Mesenchymal stem cell (in vitro differentiated cells and primary cell): ENCODE data around the gene SIRPG.

ENCODE experiments used
- DNase-seq: peaks from one replicate; pipeline ENCODE4 v3.0.0-alpha.2; 2013
- H2AFZ ChIP-seq: one replicate; pipeline ENCODE4 v1.6.1; 2013; ENCODE audit warnings: low read depth, mild to moderate bottlenecking, control low read depth, inconsistent platforms, low read length, moderate library complexity
- H2AK5ac ChIP-seq: 2 replicates; pipeline ENCODE4 v1.6.1; 2013; ENCODE audit warnings: low read length, moderate library complexity, mild to moderate bottlenecking, inconsistent platforms; ENCODE audit not compliant: severe bottlenecking
- H2BK120ac ChIP-seq: one replicate; pipeline ENCODE4 v1.6.1; 2013; ENCODE audit warnings: low read depth, mild to moderate bottlenecking, inconsistent platforms, low read length, moderate library complexity
- H2BK12ac ChIP-seq, 2 experiments: one replicate each; pipeline ENCODE4 v1.6.1; 2013; ENCODE audit warnings: inconsistent platforms in 2 of 2, low read length in 2 of 2, mild to moderate bottlenecking in 2 of 2, moderate library complexity in 2 of 2, control low read depth in 1 of 2
- H2BK15ac ChIP-seq: one replicate; pipeline ENCODE4 v1.6.1; 2013; ENCODE audit warnings: mild to moderate bottlenecking, low read depth, inconsistent platforms; ENCODE audit not compliant: poor library complexity, severe bottlenecking
- H2BK5ac ChIP-seq: 2 replicates; pipeline ENCODE4 v1.6.1; 2013; ENCODE audit warnings: low read depth, mild to moderate bottlenecking, low read length, control low read depth, inconsistent platforms; ENCODE audit not compliant: poor library complexity, severe bottlenecking
- H3K14ac ChIP-seq, 2 experiments: one replicate each; pipeline ENCODE4 v1.6.1; 2013; ENCODE audit warnings: inconsistent platforms in 2 of 2, low read length in 2 of 2, control low read depth in 1 of 2, mild to moderate bottlenecking in 1 of 2, moderate library complexity in 1 of 2
- H3K18ac ChIP-seq, 2 experiments: one replicate each; pipeline ENCODE4 v1.6.1; 2013; ENCODE audit warnings: inconsistent platforms in 2 of 2, low read length in 2 of 2, control low read depth in 1 of 2, low read depth in 1 of 2, mild to moderate bottlenecking in 1 of 2
- H3K23ac ChIP-seq, 2 experiments: one replicate each; pipeline ENCODE4 v1.6.1; 2013; ENCODE audit warnings: inconsistent platforms in 2 of 2, low read length in 2 of 2, mild to moderate bottlenecking in 2 of 2, moderate library complexity in 2 of 2, control low read depth in 1 of 2
- H3K27ac ChIP-seq: 2 replicates; pipeline ENCODE4 v1.5.1; 2013; ENCODE audit warnings: mild to moderate bottlenecking, moderate library complexity, low read length, control low read depth, inconsistent platforms; ENCODE audit not compliant: poor library complexity, severe bottlenecking
- H3K27me3 ChIP-seq, 2 experiments: 2 replicates each; pipeline versions ENCODE4 v1.6.1 to v1.7.0; 2013; ENCODE audit warnings: low read length in 2 of 2, mild to moderate bottlenecking in 2 of 2, moderate library complexity in 2 of 2, control low read depth in 1 of 2, inconsistent platforms in 1 of 2; ENCODE audit not compliant: control insufficient read depth in 1 of 2, insufficient read depth in 1 of 2
- H3K36me3 ChIP-seq, 2 experiments: 2 replicates each; pipeline versions ENCODE4 v1.6.1 to v1.7.0; 2013; ENCODE audit warnings: low read length in 2 of 2, control low read depth in 1 of 2, inconsistent platforms in 1 of 2, low read depth in 1 of 2, mild to moderate bottlenecking in 1 of 2; ENCODE audit not compliant: insufficient read depth in 2 of 2, control insufficient read depth in 1 of 2
- H3K4ac ChIP-seq, 2 experiments: one replicate each; pipeline ENCODE4 v1.6.1; 2013; ENCODE audit warnings: inconsistent platforms in 2 of 2, low read length in 2 of 2, mild to moderate bottlenecking in 2 of 2, moderate library complexity in 2 of 2, control low read depth in 1 of 2, low read depth in 1 of 2
- H3K4me1 ChIP-seq: 2 replicates; pipeline ENCODE4 v1.6.1; 2013; ENCODE audit warnings: low read depth, low read length, control low read depth; ENCODE audit not compliant: control insufficient read depth, insufficient read depth
- H3K4me2 ChIP-seq: 2 replicates; pipeline ENCODE4 v1.6.1; 2013; ENCODE audit warnings: low read length, mild to moderate bottlenecking, inconsistent platforms; ENCODE audit not compliant: poor library complexity, severe bottlenecking
- H3K4me3 ChIP-seq, 2 experiments: 2 replicates each; pipeline versions ENCODE4 v1.5.1 to v1.7.0; 2013; ENCODE audit warnings: low read length in 2 of 2, mild to moderate bottlenecking in 2 of 2, control low read depth in 1 of 2, low read depth in 1 of 2; ENCODE audit not compliant: insufficient read depth in 1 of 2
- H3K79me1 ChIP-seq: replicated peaks from 2 replicates; pipeline ENCODE4 v1.6.1; 2013; ENCODE audit warnings: mild to moderate bottlenecking, control low read depth, low read length, inconsistent platforms; ENCODE audit not compliant: poor library complexity, severe bottlenecking
- H3K9ac ChIP-seq: 2 replicates; pipeline ENCODE4 v1.7.0; 2013; ENCODE audit warnings: mild to moderate bottlenecking, low read length, moderate library complexity
- H3K9me3 ChIP-seq: 2 replicates; pipeline ENCODE4 v1.7.0; 2013; ENCODE audit warnings: mild to moderate bottlenecking, low read length; ENCODE audit not compliant: control insufficient read depth
- H4K8ac ChIP-seq: one replicate; pipeline ENCODE4 v1.6.1; 2013; ENCODE audit warnings: inconsistent platforms, mild to moderate bottlenecking, low read length, moderate library complexity
- H4K91ac ChIP-seq: one replicate; pipeline ENCODE4 v1.6.1; 2013; ENCODE audit warnings: mild to moderate bottlenecking, low read length, inconsistent platforms
- WGBS: methylation state at CpG from one replicate; pipeline ENCODE4 v1.1.7; 2013; ENCODE audit warnings: mixed read lengths; 5-methylcytosine and 5-hydroxymethylcytosine counted together

SIRPG gene

GRCh38 chr20:1702328-1702727, 44.7 kb upstream of the SIRPG start:
- no peaks in the 10 kb centered on the region for H3K9me3 ChIP-seq
- no peak overlapping the region for H3K4me2 ChIP-seq
- H3K14ac ChIP-seq = no peak overlapping the region
- H3K79me1 ChIP-seq = no peaks in the 10 kb centered on the region
- H2BK120ac ChIP-seq = no peak overlapping the region
- no peak overlapping the region for H2AK5ac ChIP-seq
- no peak overlapping the region for H4K8ac ChIP-seq
- no peak for DNase-seq
- H2AFZ ChIP-seq = no peak overlapping the region
- no peak overlapping the region for H2BK5ac ChIP-seq
- H3K4me3 ChIP-seq = no peak overlapping the region
- no peaks in the 10 kb centered on the region for H3K4me1 ChIP-seq
- H2BK15ac ChIP-seq = no peak overlapping the region
- no peak overlapping the region for H4K91ac ChIP-seq
- H3K18ac ChIP-seq = no peak overlapping the region
- H3K23ac ChIP-seq = no peak overlapping the region
- 60% methylated on average over 2 of the region's 2 CpGs for WGBS
- H3K36me3 ChIP-seq = no peaks in the 10 kb centered on the region
- H3K4ac ChIP-seq = no peak overlapping the region
- no peak overlapping the region for H2BK12ac ChIP-seq
- peaks cover 0 to 23% of the 10 kb centered on the region in 2 experiments for H3K27me3 ChIP-seq
- no peak overlapping the region for H3K9ac ChIP-seq
- H3K27ac ChIP-seq = no peak overlapping the region

DNA sequence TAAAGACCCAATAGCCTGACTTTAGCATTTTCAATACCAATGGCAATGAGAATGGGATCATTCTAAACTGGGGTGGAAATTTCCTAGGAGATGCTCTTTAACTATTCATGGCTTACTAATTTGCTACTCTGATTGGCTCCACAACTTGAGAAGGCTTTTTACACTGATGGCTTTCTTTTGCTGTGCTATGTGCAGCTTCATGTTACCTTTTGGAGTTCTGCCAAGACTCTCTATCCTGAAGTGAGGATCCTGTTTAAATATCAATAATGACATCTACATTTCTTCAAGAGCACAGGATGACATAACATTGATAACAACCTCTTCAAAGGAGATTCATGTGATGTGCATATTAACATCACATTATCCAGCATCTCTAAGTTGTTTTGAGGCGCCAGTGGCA, 43.4 kb upstream of the SIRPG start:
- no peak overlapping the region for H2BK15ac ChIP-seq
- no peak overlapping the region for H2BK12ac ChIP-seq
- H2BK120ac ChIP-seq = no peak overlapping the region
- H3K79me1 ChIP-seq = no peaks in the 10 kb centered on the region
- H3K4ac ChIP-seq = no peak overlapping the region
- no peaks in the 10 kb centered on the region for H3K4me1 ChIP-seq
- peaks cover 0 to 23% of the 10 kb centered on the region in 2 experiments for H3K27me3 ChIP-seq
- no peak overlapping the region for H2AK5ac ChIP-seq
- DNase-seq = no peak
- no peak overlapping the region for H3K9ac ChIP-seq
- no peak overlapping the region for H3K18ac ChIP-seq
- no peak overlapping the region for H2BK5ac ChIP-seq
- no peaks in the 10 kb centered on the region for H3K9me3 ChIP-seq
- H3K4me3 ChIP-seq = no peak overlapping the region
- no peak overlapping the region for H3K27ac ChIP-seq
- no peak overlapping the region for H3K23ac ChIP-seq
- H4K91ac ChIP-seq = no peak overlapping the region
- 56% methylated on average over 1 of the region's 1 CpG for WGBS
- no peak overlapping the region for H3K4me2 ChIP-seq
- H3K36me3 ChIP-seq = no peaks in the 10 kb centered on the region
- no peak overlapping the region for H2AFZ ChIP-seq
- no peak overlapping the region for H3K14ac ChIP-seq
- H4K8ac ChIP-seq = no peak overlapping the region

DNA sequence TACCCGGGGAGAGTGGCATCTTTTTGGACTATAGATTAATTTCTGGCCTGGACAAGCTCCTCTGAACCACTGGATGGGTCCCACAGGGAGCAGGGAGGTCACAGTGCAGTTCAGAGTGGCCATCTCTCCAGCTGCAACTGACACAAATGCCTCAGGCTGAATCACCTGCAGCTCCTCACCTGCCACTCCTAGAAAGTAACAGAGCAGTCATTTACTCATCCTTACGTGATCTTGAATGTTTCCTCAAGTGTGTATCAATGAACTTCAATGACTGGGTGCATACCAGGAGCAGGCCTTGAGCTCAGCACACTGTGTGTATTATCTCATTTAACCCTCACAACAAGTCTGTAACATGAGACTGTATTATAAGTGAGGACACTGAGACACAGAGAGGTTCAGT, 40.0 kb upstream of the SIRPG start:
- Histone ChIP-seq H2BK120ac (no peak overlapping the region), H3K4me2 (no peak overlapping the region), H2BK15ac (no peak overlapping the region), H3K4me1 (no peaks in the 10 kb centered on the region), H2BK5ac (no peak overlapping the region), H3K18ac (no peak overlapping the region), H2AK5ac (no peak overlapping the region), H4K8ac (no peak overlapping the region), H4K91ac (no peak overlapping the region), H3K4me3 (no peak overlapping the region), H3K4ac (no peak overlapping the region), H3K14ac (no peak overlapping the region), H3K79me1 (no peaks in the 10 kb centered on the region), H3K27ac (no peak overlapping the region), H3K36me3 (no peaks in the 10 kb centered on the region), H3K9me3 (no peaks in the 10 kb centered on the region), H3K27me3 (peaks cover 5 to 38% of the 10 kb centered on the region in 2 experiments), H2AFZ (no peak overlapping the region), H3K23ac (no peak overlapping the region), H3K9ac (no peak overlapping the region), H2BK12ac (no peak overlapping the region)
- 78% methylated on average over 2 of the region's 2 CpGs for WGBS
- no peak for DNase-seq

- Histone ChIP-seq H3K27ac (no peak overlapping the region), H2BK15ac (no peak overlapping the region), H3K23ac (no peak overlapping the region), H4K8ac (no peak overlapping the region), H3K14ac (no peak overlapping the region), H3K36me3 (no peaks in the 10 kb centered on the region), H3K9me3 (no peaks in the 10 kb centered on the region), H2AFZ (no peak overlapping the region), H3K4me1 (no peaks in the 10 kb centered on the region), H2BK5ac (no peak overlapping the region), H2BK120ac (no peak overlapping the region), H3K4me3 (no peak overlapping the region), H3K4me2 (no peak overlapping the region), H4K91ac (no peak overlapping the region), H2AK5ac (no peak overlapping the region), H3K18ac (no peak overlapping the region), H3K4ac (no peak overlapping the region), H3K9ac (no peak overlapping the region), H3K79me1 (no peaks in the 10 kb centered on the region), H2BK12ac (no peak overlapping the region), H3K27me3 (peaks cover 5 to 32% of the 10 kb centered on the region in 2 experiments)
- WGBS = 84% methylated on average over 5 of the region's 7 CpGs
- no peak for DNase-seq
Observed at GRCh38 chr20:1696521-1697209, 39.1 kb upstream of the SIRPG start.
